H1 (cell line): ENCODE results near the gene RARA.

Experiments
- CTCF ChIP-seq, 3 experiments: IDR thresholded peaks; 1 replicate in 2 of 3; 2 replicates in 1 of 3; pipeline versions ENCODE4 v1.5.1 to v1.6.1; 2011; ENCODE audit warnings: low read length in 3 of 3, mild to moderate bottlenecking in 3 of 3, inconsistent platforms in 2 of 3, low read depth in 1 of 3, moderate library complexity in 1 of 3; ENCODE audit not compliant: insufficient read depth in 1 of 3; ENCODE audit errors: control extremely low read depth in 1 of 3
- NRF1 ChIP-seq: IDR thresholded peaks from 2 replicates; pipeline ENCODE4 v1.6.1; 2011; ENCODE audit warnings: mild to moderate bottlenecking, low read depth, low read length, improper control_type of control experiment
- POLR2AphosphoS5 ChIP-seq: IDR thresholded peaks from 2 replicates; pipeline ENCODE4 v1.6.1; 2011; ENCODE audit warnings: low read depth, low read length
- SRF ChIP-seq: IDR thresholded peaks from 2 replicates; pipeline ENCODE4 v1.6.1; 2011; ENCODE audit warnings: mild to moderate bottlenecking, low read depth, low read length, moderate library complexity
- YY1 ChIP-seq: IDR thresholded peaks from 2 replicates; pipeline ENCODE4 v1.6.1; 2011; ENCODE audit warnings: low read depth, mild to moderate bottlenecking, low read length

GRCh38 chr17:40310882-40311391 lies 2.0 kb downstream of the RARA start:
- TF ChIP-seq CTCF (IDR thresholded peaks at IDR 0.05; ENCODE audit: control extremely low read depth in 1 of 3, insufficient read depth in 1 of 3, low read depth in 1 of 3, low read length in 3 of 3) (no peak), NRF1 (no peak), SRF (no peak), YY1 (no peak), POLR2AphosphoS5 (no peak)
